Adipocyte (in vitro differentiated cells): Measurements from ENCODE around the gene ADAMTS15.

Experiments
- DNase-seq: peaks from one replicate; pipeline ENCODE4 v3.0.0-alpha.2; 2015; ENCODE audit warnings: low read depth
- H3K27me3 ChIP-seq: replicated peaks from 2 replicates; pipeline ENCODE4 v1.7.0; 2013; ENCODE audit warnings: mild to moderate bottlenecking, low read length, moderate library complexity; ENCODE audit not compliant: control insufficient read depth, insufficient read depth
- H3K36me3 ChIP-seq: 2 replicates; pipeline ENCODE4 v1.7.0; 2013; ENCODE audit warnings: low read length, mild to moderate bottlenecking, moderate library complexity; ENCODE audit not compliant: control insufficient read depth, insufficient read depth, severe bottlenecking
- H3K4me1 ChIP-seq: 2 replicates; pipeline ENCODE4 v1.7.0; 2013; ENCODE audit warnings: mild to moderate bottlenecking, low read length, moderate library complexity; ENCODE audit not compliant: control insufficient read depth, insufficient read depth
- H3K4me3 ChIP-seq: 2 replicates; pipeline ENCODE4 v1.7.0; 2013; ENCODE audit warnings: mild to moderate bottlenecking, low read length, moderate library complexity
- H3K9ac ChIP-seq: 2 replicates; pipeline ENCODE4 v1.7.0; 2013; ENCODE audit warnings: mild to moderate bottlenecking, low read length, moderate library complexity
- H3K9me3 ChIP-seq: 2 replicates; pipeline ENCODE4 v1.7.0; 2013; ENCODE audit warnings: mild to moderate bottlenecking, low read length, moderate library complexity; ENCODE audit not compliant: control insufficient read depth

ADAMTS15 gene

GRCh38 chr11:130467116-130467900 lies 18.9 kb downstream of the ADAMTS15 start:
- Histone ChIP-seq H3K4me3 (no peak overlapping the region), H3K36me3 (peaks cover 92% of the 10 kb centered on the region), H3K4me1 (peaks cover 12% of the 10 kb centered on the region), H3K27me3 (no peaks in the 10 kb centered on the region), H3K9me3 (no peaks in the 10 kb centered on the region), H3K9ac (no peak overlapping the region)
- no peak for DNase-seq

DNA sequence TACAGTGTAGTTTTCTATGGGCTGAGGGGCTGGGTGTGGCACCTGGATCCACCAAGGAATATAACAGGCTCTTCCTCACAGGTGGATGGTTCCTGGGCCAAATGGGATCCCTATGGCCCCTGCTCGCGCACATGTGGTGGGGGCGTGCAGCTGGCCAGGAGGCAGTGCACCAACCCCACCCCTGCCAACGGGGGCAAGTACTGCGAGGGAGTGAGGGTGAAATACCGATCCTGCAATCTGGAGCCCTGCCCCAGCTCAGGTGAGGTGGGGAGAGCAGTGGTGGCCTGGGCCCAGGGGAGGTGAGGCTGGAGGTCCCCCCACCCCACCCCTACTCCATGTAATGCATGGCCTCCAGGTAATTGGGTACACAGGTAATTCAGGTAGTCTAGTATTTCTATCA lies 20.7 kb downstream of the ADAMTS15 start:
- no peak overlapping the region for H3K4me3 ChIP-seq
- no peaks in the 10 kb centered on the region for H3K9me3 ChIP-seq
- H3K27me3 ChIP-seq: no peaks in the 10 kb centered on the region
- H3K36me3 ChIP-seq: peaks cover 92% of the 10 kb centered on the region
- peaks cover 12% of the 10 kb centered on the region for H3K4me1 ChIP-seq
- no peak overlapping the region for H3K9ac ChIP-seq
- DNase-seq: no peak

GRCh38 chr11:130470832-130471706 lies 22.6 kb downstream of the ADAMTS15 start:
- peaks cover 11% of the 10 kb centered on the region for H3K4me1 ChIP-seq
- H3K4me3 ChIP-seq: no peak overlapping the region
- H3K9me3 ChIP-seq: no peaks in the 10 kb centered on the region
- H3K27me3 ChIP-seq: no peaks in the 10 kb centered on the region
- no peak for DNase-seq
- H3K36me3 ChIP-seq: peaks cover 90% of the 10 kb centered on the region
- no peak overlapping the region for H3K9ac ChIP-seq

GRCh38 chr11:130471731-130472433 lies 23.4 kb downstream of the ADAMTS15 start:
- Histone ChIP-seq H3K9me3 (no peaks in the 10 kb centered on the region), H3K9ac (no peak overlapping the region), H3K4me1 (peaks cover 19% of the 10 kb centered on the region), H3K36me3 (peaks cover 88% of the 10 kb centered on the region), H3K27me3 (no peaks in the 10 kb centered on the region), H3K4me3 (no peak overlapping the region)
- DNase-seq: no peak

DNA sequence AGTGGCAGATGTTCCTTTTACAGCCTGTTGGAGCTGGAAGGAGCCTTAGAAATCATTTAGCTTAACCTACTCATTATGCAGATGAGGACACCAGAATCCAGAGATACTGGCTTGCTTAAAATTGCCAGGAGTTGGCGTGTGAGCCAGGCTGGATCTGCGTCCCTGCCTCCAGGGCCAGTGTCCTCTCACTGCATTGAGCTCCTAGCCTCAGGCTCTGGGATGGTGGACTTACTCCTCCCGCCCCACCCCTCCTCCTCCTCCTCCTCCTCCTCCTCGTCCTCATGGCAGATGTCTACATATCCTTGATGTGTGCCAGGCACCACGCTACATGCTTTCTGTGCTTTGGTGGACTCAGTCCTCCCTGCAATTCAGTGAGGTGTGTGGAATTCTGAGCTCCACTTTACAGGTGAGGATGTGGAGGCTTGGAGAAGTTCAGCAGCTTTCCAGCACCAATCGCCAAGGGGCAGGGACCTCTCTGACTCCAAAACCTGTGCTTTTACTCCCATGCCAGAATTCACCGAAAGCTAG lies 24.1 kb downstream of the ADAMTS15 start:
- Histone ChIP-seq H3K27me3 (no peaks in the 10 kb centered on the region), H3K9me3 (no peaks in the 10 kb centered on the region), H3K36me3 (peaks cover 82% of the 10 kb centered on the region), H3K4me3 (no peak overlapping the region), H3K4me1 (peaks cover 25% of the 10 kb centered on the region), H3K9ac (no peak overlapping the region)
- DNase-seq: no peak

DNA sequence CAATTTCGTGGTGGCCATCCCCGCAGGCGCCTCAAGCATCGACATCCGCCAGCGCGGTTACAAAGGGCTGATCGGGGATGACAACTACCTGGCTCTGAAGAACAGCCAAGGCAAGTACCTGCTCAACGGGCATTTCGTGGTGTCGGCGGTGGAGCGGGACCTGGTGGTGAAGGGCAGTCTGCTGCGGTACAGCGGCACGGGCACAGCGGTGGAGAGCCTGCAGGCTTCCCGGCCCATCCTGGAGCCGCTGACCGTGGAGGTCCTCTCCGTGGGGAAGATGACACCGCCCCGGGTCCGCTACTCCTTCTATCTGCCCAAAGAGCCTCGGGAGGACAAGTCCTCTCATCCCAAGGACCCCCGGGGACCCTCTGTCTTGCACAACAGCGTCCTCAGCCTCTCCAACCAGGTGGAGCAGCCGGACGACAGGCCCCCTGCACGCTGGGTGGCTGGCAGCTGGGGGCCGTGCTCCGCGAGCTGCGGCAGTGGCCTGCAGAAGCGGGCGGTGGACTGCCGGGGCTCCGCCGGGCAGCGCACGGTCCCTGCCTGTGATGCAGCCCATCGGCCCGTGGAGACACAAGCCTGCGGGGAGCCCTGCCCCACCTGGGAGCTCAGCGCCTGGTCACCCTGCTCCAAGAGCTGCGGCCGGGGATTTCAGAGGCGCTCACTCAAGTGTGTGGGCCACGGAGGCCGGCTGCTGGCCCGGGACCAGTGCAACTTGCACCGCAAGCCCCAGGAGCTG lies 24.8 kb downstream of the ADAMTS15 start:
- H3K9me3 ChIP-seq: no peaks in the 10 kb centered on the region
- DNase-seq: no peak
- no peak overlapping the region for H3K9ac ChIP-seq
- no peak overlapping the region for H3K4me3 ChIP-seq
- peaks cover 75% of the 10 kb centered on the region for H3K36me3 ChIP-seq
- peaks cover 33% of the 10 kb centered on the region for H3K4me1 ChIP-seq
- no peaks in the 10 kb centered on the region for H3K27me3 ChIP-seq

DNA sequence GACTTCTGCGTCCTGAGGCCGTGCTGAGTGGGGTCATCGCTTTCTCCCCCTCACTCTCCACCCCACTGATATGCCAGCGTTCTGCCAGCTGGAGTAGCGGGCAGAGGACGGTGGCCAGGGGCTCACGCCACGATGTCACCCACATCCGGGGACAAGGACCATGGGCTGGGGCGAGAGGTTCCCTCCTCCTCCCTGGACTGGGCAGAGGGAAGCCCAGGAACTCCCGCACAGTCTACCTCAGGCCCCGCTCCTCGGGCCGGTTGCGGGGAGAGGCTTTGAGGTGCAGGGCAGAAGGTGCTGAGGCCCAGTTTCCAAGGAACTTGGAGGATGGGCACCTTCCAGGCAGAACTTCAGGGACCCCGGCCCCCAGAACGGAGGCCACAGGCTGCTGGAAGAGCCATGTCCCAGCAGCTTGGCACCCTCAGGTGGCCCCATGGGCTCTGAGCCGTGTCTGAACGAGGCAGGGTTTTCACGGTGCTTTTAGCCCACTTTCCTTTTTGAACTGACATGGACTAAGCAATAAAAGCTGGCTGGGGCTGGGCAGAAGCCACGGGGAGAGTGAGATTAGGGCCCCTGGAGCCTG lies 25.4 kb downstream of the ADAMTS15 start:
- H3K36me3 ChIP-seq: peaks cover 73% of the 10 kb centered on the region
- peaks cover 39% of the 10 kb centered on the region for H3K4me1 ChIP-seq
- no peaks in the 10 kb centered on the region for H3K9me3 ChIP-seq
- no peak overlapping the region for H3K4me3 ChIP-seq
- H3K9ac ChIP-seq: no peak overlapping the region
- no peaks in the 10 kb centered on the region for H3K27me3 ChIP-seq
- no peak for DNase-seq

DNA sequence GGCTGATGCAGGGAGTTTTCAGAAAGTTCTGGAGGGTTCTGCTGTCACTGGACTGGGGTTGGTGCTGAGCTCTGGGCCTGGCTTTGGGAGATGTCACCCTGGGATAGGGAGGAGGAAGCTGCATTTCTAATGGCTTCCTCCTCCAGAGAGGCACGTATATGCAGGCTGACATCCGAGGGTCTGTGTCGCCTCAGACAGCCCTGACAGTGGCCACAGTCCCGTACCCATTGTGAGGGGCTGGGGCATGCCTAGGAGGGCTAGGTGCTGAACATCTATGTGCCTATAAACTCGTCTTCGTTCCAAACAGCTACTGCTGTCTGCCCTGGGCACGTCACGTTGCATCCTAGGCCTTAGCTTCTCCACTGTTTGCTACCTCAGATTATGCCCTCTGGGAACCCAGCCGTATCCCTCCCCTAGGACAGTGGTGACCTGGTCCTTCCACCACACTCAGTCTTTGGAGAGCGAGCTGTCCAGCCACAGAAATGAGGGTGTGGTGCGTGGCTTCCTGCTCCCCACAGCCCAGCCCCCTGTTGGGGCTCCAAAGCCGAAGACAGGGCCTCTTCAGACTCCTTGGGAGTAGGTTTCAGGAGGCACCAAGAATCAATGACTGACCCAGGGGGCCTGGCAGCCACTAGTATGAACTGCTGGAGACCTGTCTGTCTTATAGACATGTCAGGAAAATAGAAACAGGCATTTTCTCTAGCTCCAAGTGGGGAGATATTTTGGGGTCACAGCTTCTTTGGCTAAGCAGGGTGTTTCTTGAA lies 26.4 kb downstream of the ADAMTS15 start:
- no peaks in the 10 kb centered on the region for H3K27me3 ChIP-seq
- H3K36me3 ChIP-seq: peaks cover 64% of the 10 kb centered on the region
- peaks cover 48% of the 10 kb centered on the region for H3K4me1 ChIP-seq
- H3K9me3 ChIP-seq: no peaks in the 10 kb centered on the region
- H3K9ac ChIP-seq: no peak overlapping the region
- DNase-seq: no peak
- no peak overlapping the region for H3K4me3 ChIP-seq

GRCh38 chr11:130475426-130476053 lies 27.1 kb downstream of the ADAMTS15 start:
- Histone ChIP-seq H3K4me1 (peaks cover 55% of the 10 kb centered on the region), H3K9me3 (no peaks in the 10 kb centered on the region), H3K9ac (no peak overlapping the region), H3K36me3 (peaks cover 60% of the 10 kb centered on the region), H3K27me3 (no peaks in the 10 kb centered on the region), H3K4me3 (no peak overlapping the region)
- DNase-seq: no peak
